Measurements from ENCODE around the gene EIF2D. TPM values are rescaled to one million over a fixed set of nuclear protein-coding genes. Genes with fewer than 3 reads are reported as not detected.
"Not testable (repeated sequence)": the region's sequence is repeated elsewhere in the genome, so short reads cannot be mapped to it uniquely, and the experiment has no call there.

The EIF2D gene
- polyA plus RNA-seq, 3 donors: 85.9 to 91.8 (median 88.2) TPM

DNA sequence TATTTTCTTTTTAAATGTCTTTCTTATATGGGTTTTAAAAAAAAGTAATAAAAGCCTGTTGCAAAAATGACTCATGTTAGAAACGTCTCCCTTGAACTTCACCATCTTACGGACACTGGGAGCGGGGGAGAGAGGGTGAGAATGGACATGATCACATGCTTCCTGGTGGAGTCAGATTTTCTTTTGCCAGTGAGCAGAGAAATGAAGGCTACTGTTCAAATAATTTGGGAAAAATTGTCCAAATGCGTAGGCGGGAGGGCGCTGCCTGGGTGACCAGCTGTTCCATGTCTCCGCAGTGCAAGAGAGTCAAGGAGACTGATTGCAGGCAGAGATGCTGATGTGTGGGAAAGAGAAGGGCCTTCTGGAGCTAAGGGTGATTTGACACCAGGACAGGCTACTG is 23.1 kb downstream of the EIF2D start:
- DNase-seq (ENCODE audit: low read depth in 3 of 3, low spot score in 2 of 3): no peak

DNA sequence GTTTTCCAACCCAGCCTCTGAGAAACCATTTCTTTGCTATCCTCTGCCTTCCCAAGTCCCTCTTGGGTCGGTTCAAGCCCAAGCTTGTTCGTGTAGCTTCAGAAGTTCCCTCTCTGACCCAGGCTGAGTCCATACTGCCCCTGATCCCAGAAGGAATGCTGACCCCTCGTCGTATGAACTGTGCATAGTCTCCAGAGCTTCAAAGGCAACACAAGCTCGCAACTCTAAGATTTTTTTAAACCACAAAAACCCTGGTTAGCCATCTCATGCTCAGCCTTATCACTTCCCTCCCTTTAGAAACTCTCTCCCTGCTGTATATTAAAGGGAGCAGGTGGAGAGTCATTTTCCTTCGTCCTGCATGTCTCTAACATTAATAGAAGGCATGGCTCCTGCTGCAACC is 23.8 kb downstream of the EIF2D start:
- no peak for DNase-seq (ENCODE audit: low read depth in 3 of 3, low spot score in 2 of 3)

GRCh38 chr1:206587904-206588303 is 24.4 kb downstream of the EIF2D start:
- DNase-seq (ENCODE audit: low read depth in 3 of 3, low spot score in 2 of 3): no peak

DNA sequence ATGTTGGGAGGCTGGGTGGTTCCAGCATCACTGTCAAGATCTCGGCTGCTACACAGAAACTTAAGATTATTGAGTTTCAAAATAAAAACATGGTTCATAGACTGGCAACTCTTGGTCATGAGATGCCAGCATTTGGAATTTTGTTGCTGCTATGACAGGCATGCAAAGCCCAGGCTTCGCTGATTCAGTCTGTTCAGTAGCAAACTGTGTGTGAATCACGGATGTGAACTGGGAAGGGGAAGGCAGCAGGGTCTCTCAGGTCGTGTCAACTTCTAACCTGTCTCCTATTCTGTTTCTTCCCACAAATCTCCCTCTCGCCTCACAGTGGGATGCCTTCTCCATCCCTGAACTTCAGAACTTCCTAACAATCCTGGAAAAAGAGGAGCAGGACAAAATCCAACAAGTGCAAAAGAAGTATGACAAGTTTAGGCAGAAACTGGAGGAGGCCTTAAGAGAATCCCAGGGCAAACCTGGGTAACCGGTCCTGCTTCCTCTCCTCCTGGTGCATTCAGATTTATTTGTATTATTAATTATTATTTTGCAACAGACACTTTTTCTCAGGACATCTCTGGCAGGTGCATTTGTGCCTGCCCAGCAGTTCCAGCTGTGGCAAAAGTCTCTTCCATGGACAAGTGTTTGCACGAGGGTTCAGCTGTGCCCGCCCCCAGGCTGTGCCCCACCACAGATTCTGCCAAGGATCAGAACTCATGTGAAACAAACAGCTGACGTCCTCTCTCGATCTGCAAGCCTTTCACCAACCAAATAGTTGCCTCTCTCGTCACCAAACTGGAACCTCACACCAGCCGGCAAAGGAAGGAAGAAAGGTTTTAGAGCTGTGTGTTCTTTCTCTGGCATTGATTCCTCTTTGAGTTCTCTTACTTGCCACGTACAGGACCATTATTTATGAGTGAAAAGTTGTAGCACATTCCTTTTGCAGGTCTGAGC is 25.5 kb downstream of the EIF2D start:
- no peak for DNase-seq (ENCODE audit: low read depth in 3 of 3, low spot score in 2 of 3)

DNA sequence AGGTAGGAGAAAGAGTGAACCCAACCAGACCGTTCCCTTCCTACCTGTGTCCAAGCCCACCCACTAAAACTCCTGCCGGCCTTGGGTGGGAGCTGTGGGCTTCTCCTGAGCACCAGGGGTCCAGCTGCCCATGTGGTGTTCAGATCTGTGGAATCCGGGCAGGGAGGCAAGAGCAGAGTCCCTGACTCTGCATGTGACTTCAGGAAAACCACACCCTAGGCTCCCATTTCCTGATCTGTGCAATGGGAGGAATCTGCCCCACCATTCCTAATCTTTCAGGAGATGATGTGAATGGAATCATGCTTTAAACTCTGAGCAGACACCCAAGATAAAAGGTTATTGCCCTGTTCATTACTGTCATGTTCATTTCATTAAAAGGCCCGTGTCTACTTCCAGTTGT is 27.6 kb downstream of the EIF2D start:
- DNase-seq (ENCODE audit: low read depth in 3 of 3, low spot score in 2 of 3): no peak

GRCh38 chr1:206583707-206584648 is 28.3 kb downstream of the EIF2D start:
- DNase-seq (ENCODE audit: low read depth in 3 of 3, low spot score in 2 of 3): peak in 1 of 3 donors; percentile 54

DNA sequence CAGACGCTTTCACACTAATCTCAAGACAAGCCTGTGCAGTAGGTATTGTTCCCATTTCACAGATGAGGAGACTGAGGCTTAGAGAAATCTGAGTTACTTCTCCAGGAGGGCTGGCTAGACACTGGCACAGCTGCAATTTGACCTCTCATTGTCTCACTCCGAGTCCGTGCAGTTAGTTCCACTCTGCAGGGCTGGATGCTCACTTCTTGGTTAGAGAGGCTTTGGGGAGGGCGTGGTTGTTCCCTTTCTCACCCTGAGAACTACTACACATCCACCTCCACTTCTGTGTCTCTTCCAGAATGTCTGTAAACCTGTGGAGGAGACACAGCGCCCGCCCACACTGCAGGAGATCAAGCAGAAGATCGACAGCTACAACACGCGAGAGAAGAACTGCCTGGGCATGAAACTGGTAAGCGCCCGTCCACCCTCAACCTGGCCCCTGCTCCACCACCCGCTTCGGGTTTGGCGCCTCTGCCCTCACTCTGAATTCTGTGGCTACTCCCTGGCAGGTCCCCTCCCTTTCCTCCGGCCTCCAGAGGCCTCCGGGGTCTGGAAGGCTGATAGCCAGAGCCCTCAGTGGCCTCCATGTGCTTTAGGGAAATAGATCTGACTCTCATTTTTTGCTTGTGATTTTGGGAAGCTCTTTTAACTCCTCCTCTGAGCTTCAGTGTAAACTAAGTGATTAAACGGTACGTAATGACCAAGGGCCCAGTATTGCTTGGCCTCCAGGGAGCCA is 29.1 kb downstream of the EIF2D start:
- DNase-seq (ENCODE audit: low read depth in 3 of 3, low spot score in 2 of 3): no peak

DNA sequence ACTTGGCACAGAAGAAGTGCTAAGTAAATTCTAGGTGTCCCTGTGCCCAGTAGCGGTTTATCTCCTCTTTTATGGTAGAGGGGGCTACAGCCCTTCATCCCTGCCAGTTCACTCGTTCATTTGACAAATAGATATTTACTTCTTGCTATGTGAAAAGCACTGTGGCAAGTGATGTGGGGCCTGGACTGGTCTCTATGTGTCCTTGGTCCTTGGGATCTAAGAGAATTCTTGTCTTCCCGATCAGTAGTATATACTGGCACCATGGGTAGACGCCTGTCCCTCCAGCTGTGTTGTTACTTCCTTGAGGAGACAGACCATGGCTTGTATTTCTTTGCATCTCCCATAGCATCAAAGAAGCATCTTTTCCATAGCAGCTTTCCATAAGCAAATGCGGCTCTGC is 29.7 kb downstream of the EIF2D start:
- DNase-seq (ENCODE audit: low read depth in 3 of 3, low spot score in 2 of 3): no peak

- DNase-seq (ENCODE audit: low read depth in 3 of 3, low spot score in 2 of 3): no peak
These were observed 30.7 kb downstream of the EIF2D start for GRCh38 chr1:206581571-206581981.

DNA sequence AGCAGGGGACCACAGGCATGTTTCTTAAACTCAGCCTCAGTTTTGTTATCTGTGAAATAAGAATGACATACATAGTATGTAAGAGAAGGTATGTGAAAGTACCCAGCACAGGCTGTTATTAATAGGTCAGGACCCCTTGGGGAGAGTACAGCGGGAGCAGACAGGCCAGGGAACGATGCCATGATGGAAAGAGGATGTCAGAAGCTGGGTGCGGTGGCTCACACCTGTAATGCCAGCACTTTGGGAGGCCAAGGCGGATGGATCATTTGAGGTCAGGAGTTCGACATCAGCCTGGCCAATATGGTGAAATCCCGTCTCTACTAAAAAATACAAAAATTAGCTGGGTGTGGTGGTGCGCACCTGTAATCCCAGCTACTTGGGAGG is 31.2 kb downstream of the EIF2D start:
- DNase-seq (ENCODE audit: low read depth in 3 of 3, low spot score in 2 of 3): not testable (repeated sequence)

- DNase-seq (ENCODE audit: low read depth in 3 of 3, low spot score in 2 of 3): no peak
These were observed 31.7 kb downstream of the EIF2D start for GRCh38 chr1:206580438-206581113.

- no peak for DNase-seq (ENCODE audit: low read depth in 3 of 3, low spot score in 2 of 3)
These were observed 32.4 kb downstream of the EIF2D start for GRCh38 chr1:206579747-206580437.

GRCh38 chr1:206578978-206579374 is 33.3 kb downstream of the EIF2D start:
- no peak for DNase-seq (ENCODE audit: low read depth in 3 of 3, low spot score in 2 of 3)

- DNase-seq (ENCODE audit: low read depth in 3 of 3, low spot score in 2 of 3): no peak
These were observed 33.9 kb downstream of the EIF2D start for GRCh38 chr1:206578068-206578977.

DNA sequence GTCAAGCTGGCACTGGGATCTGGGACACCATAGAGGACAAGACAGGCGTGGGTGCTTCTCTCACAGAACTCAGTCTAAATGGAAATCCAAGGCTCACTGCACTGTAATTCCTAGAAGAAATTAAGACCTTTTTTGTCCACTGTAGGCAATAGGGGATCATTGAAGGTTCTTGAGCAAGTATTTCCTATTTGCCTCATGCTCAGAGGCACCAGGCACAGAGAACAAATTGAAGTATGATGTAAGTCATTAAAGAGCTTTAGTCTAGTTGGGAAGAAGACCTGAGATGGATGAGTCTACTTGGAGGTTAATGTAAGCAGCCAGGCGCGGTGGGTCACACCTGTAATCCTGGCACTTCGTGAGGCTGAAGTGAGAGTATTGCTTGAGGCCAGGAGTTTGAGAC is 34.6 kb downstream of the EIF2D start:
- DNase-seq (ENCODE audit: low read depth in 3 of 3, low spot score in 2 of 3): no peak

GRCh38 chr1:206575894-206576737 is 36.1 kb downstream of the EIF2D start:
- no peak for DNase-seq (ENCODE audit: low read depth in 3 of 3, low spot score in 2 of 3)

DNA sequence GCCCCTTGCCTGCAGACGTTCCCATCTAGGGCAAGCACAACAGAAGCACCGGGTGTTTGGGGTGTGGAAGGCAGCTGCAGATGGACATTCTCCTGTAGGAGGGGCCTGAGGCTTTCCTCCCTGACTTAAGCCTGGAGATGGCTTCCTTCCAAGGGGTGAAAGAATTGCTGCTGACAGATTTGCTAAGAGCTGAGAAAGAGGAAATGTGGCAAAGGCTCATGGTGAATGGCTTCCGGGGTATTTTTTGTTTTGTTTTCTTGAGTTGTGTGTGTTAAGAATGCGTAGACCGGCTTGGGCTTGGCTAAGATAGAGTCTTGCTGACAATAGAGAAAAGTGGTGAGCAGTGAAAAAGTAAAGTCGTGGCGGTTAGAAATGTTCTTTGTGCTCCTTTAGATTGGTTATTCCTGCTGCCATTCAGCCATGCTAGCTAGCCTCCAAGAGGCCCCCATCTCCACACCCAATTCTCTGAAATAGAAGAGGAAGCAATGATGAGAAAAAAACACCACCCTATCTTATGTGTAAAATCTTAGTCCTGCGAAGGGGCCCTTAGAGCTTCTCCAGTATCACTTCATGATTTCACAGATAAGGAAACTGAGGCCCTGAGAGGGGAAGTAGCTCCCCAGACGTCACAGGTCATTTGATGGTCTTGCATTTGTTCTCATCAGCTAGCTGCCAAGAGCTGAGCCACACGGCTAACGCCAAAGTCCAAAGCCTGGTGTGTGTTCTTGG is 36.9 kb downstream of the EIF2D start:
- no peak for DNase-seq (ENCODE audit: low read depth in 3 of 3, low spot score in 2 of 3)

All from right renal cortex interstitium (tissue), 3 donors.